Measurements from ENCODE around the gene GABRD.
"Not testable (repeated sequence)": the region's sequence is repeated elsewhere in the genome, so short reads cannot be mapped to it uniquely, and the experiment has no call there.

GABRD gene

GRCh38 chr1:1979482-1980165 lies 39.5 kb upstream of the GABRD start:
- Histone ChIP-seq H3K27me3 (ENCODE audit: control insufficient read depth in 3 of 3, insufficient read depth in 3 of 3, low read depth in 1 of 3, low read length in 3 of 3) (peaks cover 0 to 15% (median 0%) of the 10 kb centered on the region in 3 experiments), H3K4ac (ENCODE audit: low read length) (peak overlapping the region; percentile 53), H2AK5ac (ENCODE audit: low read depth, low read length) (peak overlapping the region; percentile 88), H3K79me1 (ENCODE audit: low read depth, low read length) (peaks cover 2% of the 10 kb centered on the region), H4K8ac (ENCODE audit: low read depth, low read length) (no peak overlapping the region), H3K36me3 (replicated peaks in 1 of 2; ENCODE audit: control insufficient read depth in 2 of 2, insufficient read depth in 2 of 2, low read length in 2 of 2) (no peaks in the 10 kb centered on the region), H3K4me1 (ENCODE audit: control insufficient read depth in 2 of 2, insufficient read depth in 1 of 2, low read depth in 1 of 2, low read length in 2 of 2) (peaks cover 0 to 5% of the 10 kb centered on the region in 2 donors), H3K18ac (ENCODE audit: low read length) (no peak overlapping the region), H3K14ac (ENCODE audit: low read length) (peak overlapping the region; percentile 11), H3K4me3 (ENCODE audit: low read length in 2 of 2) (peak overlapping the region in 1 of 2 donors; percentile 23), H2BK15ac (ENCODE audit: low read length) (no peak overlapping the region), H3K9ac (ENCODE audit: low read depth, low read length, poor library complexity) (no peak overlapping the region), H2BK12ac (ENCODE audit: low read length) (peak overlapping the region; percentile 94), H2BK5ac (ENCODE audit: low read length) (no peak overlapping the region), H3K23ac (ENCODE audit: low read depth, low read length, poor library complexity) (peak overlapping the region; percentile 50), H4K91ac (ENCODE audit: low read depth, low read length, poor library complexity) (peak overlapping the region; percentile 12), H3K27ac (replicated peaks; ENCODE audit: low read length) (no peak overlapping the region), H3K4me2 (ENCODE audit: insufficient read depth, low read length, poor library complexity, severe bottlenecking) (no peak overlapping the region), H3K9me3 (replicated peaks in 1 of 2; ENCODE audit: control insufficient read depth in 2 of 2, insufficient read depth in 1 of 2, low read depth in 1 of 2, low read length in 2 of 2) (peaks cover 5 to 11% of the 10 kb centered on the region in 2 donors), H2BK120ac (ENCODE audit: low read depth, low read length) (no peak overlapping the region), H2AFZ (ENCODE audit: low read length) (no peak overlapping the region)
- DNase-seq (ENCODE audit: low spot score) = no peak
- WGBS, 2 donors (ENCODE audit: extremely low coverage in 2 of 2, insufficient read length in 2 of 2, insufficient replicate concordance in 1 of 2) = no CpG with 5 or more reads among the region's 61 CpGs

- Histone ChIP-seq H3K9ac (ENCODE audit: low read depth, low read length, poor library complexity) (peak overlapping the region; percentile 77), H3K14ac (ENCODE audit: low read length) (no peak overlapping the region), H3K23ac (ENCODE audit: low read depth, low read length, poor library complexity) (peak overlapping the region; percentile 31), H3K4me3 (ENCODE audit: low read length in 2 of 2) (no peak overlapping the region), H2AFZ (ENCODE audit: low read length) (no peak overlapping the region), H3K4me1 (ENCODE audit: control insufficient read depth in 2 of 2, insufficient read depth in 1 of 2, low read depth in 1 of 2, low read length in 2 of 2) (peaks cover 0 to 5% of the 10 kb centered on the region in 2 donors), H3K4me2 (ENCODE audit: insufficient read depth, low read length, poor library complexity, severe bottlenecking) (no peak overlapping the region), H2AK5ac (ENCODE audit: low read depth, low read length) (peak overlapping the region; percentile 81), H4K91ac (ENCODE audit: low read depth, low read length, poor library complexity) (no peak overlapping the region), H2BK120ac (ENCODE audit: low read depth, low read length) (no peak overlapping the region), H2BK5ac (ENCODE audit: low read length) (no peak overlapping the region), H2BK15ac (ENCODE audit: low read length) (peak overlapping the region; percentile 37), H3K9me3 (replicated peaks in 1 of 2; ENCODE audit: control insufficient read depth in 2 of 2, insufficient read depth in 1 of 2, low read depth in 1 of 2, low read length in 2 of 2) (peaks cover 5 to 8% of the 10 kb centered on the region in 2 donors), H3K27me3 (ENCODE audit: control insufficient read depth in 3 of 3, insufficient read depth in 3 of 3, low read depth in 1 of 3, low read length in 3 of 3) (peaks cover 0 to 15% (median 0%) of the 10 kb centered on the region in 3 experiments), H3K79me1 (ENCODE audit: low read depth, low read length) (peaks cover 2% of the 10 kb centered on the region), H2BK12ac (ENCODE audit: low read length) (no peak overlapping the region), H3K27ac (replicated peaks; ENCODE audit: low read length) (no peak overlapping the region), H3K4ac (ENCODE audit: low read length) (no peak overlapping the region), H3K36me3 (replicated peaks in 1 of 2; ENCODE audit: control insufficient read depth in 2 of 2, insufficient read depth in 2 of 2, low read length in 2 of 2) (no peaks in the 10 kb centered on the region), H4K8ac (ENCODE audit: low read depth, low read length) (no peak overlapping the region), H3K18ac (ENCODE audit: low read length) (peak overlapping the region; percentile 94)
- DNase-seq (ENCODE audit: low spot score) = no peak
- no CpG with 5 or more reads among the region's 42 CpGs for WGBS, 2 donors (ENCODE audit: extremely low coverage in 2 of 2, insufficient read length in 2 of 2, insufficient replicate concordance in 1 of 2)
Measured at GRCh38 chr1:1980467-1981141, 38.5 kb upstream of the GABRD start.

- Histone ChIP-seq H3K27ac (replicated peaks; ENCODE audit: low read length) (no peak overlapping the region), H3K36me3 (replicated peaks in 1 of 2; ENCODE audit: control insufficient read depth in 2 of 2, insufficient read depth in 2 of 2, low read length in 2 of 2) (no peaks in the 10 kb centered on the region), H4K8ac (ENCODE audit: low read depth, low read length) (no peak overlapping the region), H3K4ac (ENCODE audit: low read length) (no peak overlapping the region), H2BK120ac (ENCODE audit: low read depth, low read length) (no peak overlapping the region), H2BK5ac (ENCODE audit: low read length) (no peak overlapping the region), H3K79me1 (ENCODE audit: low read depth, low read length) (peaks cover 2% of the 10 kb centered on the region), H2AK5ac (ENCODE audit: low read depth, low read length) (peak overlapping the region; percentile 81), H3K9ac (ENCODE audit: low read depth, low read length, poor library complexity) (no peak overlapping the region), H3K4me3 (ENCODE audit: low read length in 2 of 2) (peak overlapping the region in 1 of 2 donors; percentile 11), H3K14ac (ENCODE audit: low read length) (no peak overlapping the region), H2BK12ac (ENCODE audit: low read length) (no peak overlapping the region), H3K4me2 (ENCODE audit: insufficient read depth, low read length, poor library complexity, severe bottlenecking) (no peak overlapping the region), H3K4me1 (ENCODE audit: control insufficient read depth in 2 of 2, insufficient read depth in 1 of 2, low read depth in 1 of 2, low read length in 2 of 2) (peaks cover 0 to 5% of the 10 kb centered on the region in 2 donors), H2AFZ (ENCODE audit: low read length) (no peak overlapping the region), H3K9me3 (replicated peaks in 1 of 2; ENCODE audit: control insufficient read depth in 2 of 2, insufficient read depth in 1 of 2, low read depth in 1 of 2, low read length in 2 of 2) (peaks cover 4 to 5% of the 10 kb centered on the region in 2 donors), H3K18ac (ENCODE audit: low read length) (no peak overlapping the region), H4K91ac (ENCODE audit: low read depth, low read length, poor library complexity) (no peak overlapping the region), H3K27me3 (ENCODE audit: control insufficient read depth in 3 of 3, insufficient read depth in 3 of 3, low read depth in 1 of 3, low read length in 3 of 3) (peaks cover 0 to 10% (median 0%) of the 10 kb centered on the region in 3 experiments), H2BK15ac (ENCODE audit: low read length) (peak overlapping the region; percentile 17), H3K23ac (ENCODE audit: low read depth, low read length, poor library complexity) (no peak overlapping the region)
- no peak for DNase-seq (ENCODE audit: low spot score)
- no CpG with 5 or more reads among the region's 26 CpGs for WGBS, 2 donors (ENCODE audit: extremely low coverage in 2 of 2, insufficient read length in 2 of 2, insufficient replicate concordance in 1 of 2)
Measured at GRCh38 chr1:1981142-1981500, 38.0 kb upstream of the GABRD start.

- H2AFZ ChIP-seq (ENCODE audit: low read length); H3K36me3 ChIP-seq (replicated peaks in 1 of 2; ENCODE audit: control insufficient read depth in 2 of 2, insufficient read depth in 2 of 2, low read length in 2 of 2); H3K27ac ChIP-seq (replicated peaks; ENCODE audit: low read length); H2AK5ac ChIP-seq (ENCODE audit: low read depth, low read length); H3K18ac ChIP-seq (ENCODE audit: low read length); H3K23ac ChIP-seq (ENCODE audit: low read depth, low read length, poor library complexity); H4K91ac ChIP-seq (ENCODE audit: low read depth, low read length, poor library complexity); H3K4me1 ChIP-seq (ENCODE audit: control insufficient read depth in 2 of 2, insufficient read depth in 1 of 2, low read depth in 1 of 2, low read length in 2 of 2); H3K9ac ChIP-seq (ENCODE audit: low read depth, low read length, poor library complexity); H3K79me1 ChIP-seq (ENCODE audit: low read depth, low read length); H2BK12ac ChIP-seq (ENCODE audit: low read length); H3K4me3 ChIP-seq (ENCODE audit: low read length in 2 of 2); H2BK120ac ChIP-seq (ENCODE audit: low read depth, low read length); H2BK15ac ChIP-seq (ENCODE audit: low read length); DNase-seq (ENCODE audit: low spot score); H3K14ac ChIP-seq (ENCODE audit: low read length); H2BK5ac ChIP-seq (ENCODE audit: low read length); H3K9me3 ChIP-seq (replicated peaks in 1 of 2; ENCODE audit: control insufficient read depth in 2 of 2, insufficient read depth in 1 of 2, low read depth in 1 of 2, low read length in 2 of 2); H3K4ac ChIP-seq (ENCODE audit: low read length); H4K8ac ChIP-seq (ENCODE audit: low read depth, low read length): not testable (repeated sequence)
- H3K4me2 ChIP-seq (ENCODE audit: insufficient read depth, low read length, poor library complexity, severe bottlenecking) = peak overlapping the region; percentile 11
- no CpG with 5 or more reads among the region's 73 CpGs for WGBS, 2 donors (ENCODE audit: extremely low coverage in 2 of 2, insufficient read length in 2 of 2, insufficient replicate concordance in 1 of 2)
- peaks cover 0 to 16% (median 0%) of the 10 kb centered on the region in 3 experiments for H3K27me3 ChIP-seq (ENCODE audit: control insufficient read depth in 3 of 3, insufficient read depth in 3 of 3, low read depth in 1 of 3, low read length in 3 of 3)
Measured at GRCh38 chr1:1981631-1982327, 37.4 kb upstream of the GABRD start.

Data from neuronal stem cell (in vitro differentiated cells).